SK-N-SH treated with all-trans-retinoic acid at 6 μM for 48 hours (cell line): ENCODE data around the gene RASD1.

Experiments
- CREB5 ChIP-seq: fragments of 250-450 bp; sonication (Bioruptor Pico); IDR thresholded peaks from 2 replicates; pipeline ENCODE4 v1.5.1; 2020; ENCODE audit warnings: low read depth, mild to moderate bottlenecking, moderate library complexity
- CSDC2 ChIP-seq: fragments of 250-450 bp; sonication (Bioruptor Pico); IDR thresholded peaks from 2 replicates; pipeline ENCODE4 v1.5.0; 2020; ENCODE audit warnings: mild to moderate bottlenecking, moderate library complexity
- ISL1 ChIP-seq: fragments of 250-450 bp; sonication (Bioruptor Pico); IDR thresholded peaks from 2 replicates; pipeline ENCODE4 v2.1.2; 2022; ENCODE audit warnings: mild to moderate bottlenecking, moderate library complexity
- PATZ1 ChIP-seq: fragments of 250-450 bp; sonication (Bioruptor Pico); IDR thresholded peaks from 2 replicates; pipeline ENCODE4 v1.8.0; 2020; ENCODE audit warnings: mild to moderate bottlenecking, moderate library complexity, borderline replicate concordance
- TOX ChIP-seq: fragments of 250-450 bp; sonication (Bioruptor Pico); IDR thresholded peaks from 2 replicates; pipeline ENCODE4 v1.8.0; 2021; ENCODE audit warnings: mild to moderate bottlenecking, moderate library complexity, borderline replicate concordance
- TSHZ2 ChIP-seq: fragments of 250-450 bp; sonication (Bioruptor Pico); IDR thresholded peaks from 2 replicates; pipeline ENCODE4 v1.5.0; 2020; ENCODE audit warnings: mild to moderate bottlenecking, moderate library complexity
- TF ChIP-seq, protein P1 (sequence below): fragments of 250-450 bp; sonication (Bioruptor Pico); IDR thresholded peaks from 2 replicates; pipeline ENCODE4 v1.5.1; 2021; ENCODE audit warnings: mild to moderate bottlenecking, moderate library complexity

- TF ChIP-seq CREB5 (CRISPR knock-in tag), result no peak
- no peak for TF ChIP-seq ISL1
- TF ChIP-seq TOX (CRISPR knock-in tag), result no peak
- TF ChIP-seq, protein P1, sequence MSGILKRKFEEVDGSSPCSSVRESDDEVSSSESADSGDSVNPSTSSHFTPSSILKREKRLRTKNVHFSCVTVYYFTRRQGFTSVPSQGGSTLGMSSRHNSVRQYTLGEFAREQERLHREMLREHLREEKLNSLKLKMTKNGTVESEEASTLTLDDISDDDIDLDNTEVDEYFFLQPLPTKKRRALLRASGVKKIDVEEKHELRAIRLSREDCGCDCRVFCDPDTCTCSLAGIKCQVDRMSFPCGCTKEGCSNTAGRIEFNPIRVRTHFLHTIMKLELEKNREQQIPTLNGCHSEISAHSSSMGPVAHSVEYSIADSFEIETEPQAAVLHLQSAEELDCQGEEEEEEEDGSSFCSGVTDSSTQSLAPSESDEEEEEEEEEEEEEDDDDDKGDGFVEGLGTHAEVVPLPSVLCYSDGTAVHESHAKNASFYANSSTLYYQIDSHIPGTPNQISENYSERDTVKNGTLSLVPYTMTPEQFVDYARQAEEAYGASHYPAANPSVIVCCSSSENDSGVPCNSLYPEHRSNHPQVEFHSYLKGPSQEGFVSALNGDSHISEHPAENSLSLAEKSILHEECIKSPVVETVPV (CRISPR knock-in tag), result no peak
- no peak for TF ChIP-seq TSHZ2 (CRISPR knock-in tag)
- TF ChIP-seq CSDC2 (CRISPR knock-in tag), result no peak
- no peak for TF ChIP-seq PATZ1 (CRISPR knock-in tag)
Measured at GRCh38 chr17:17494870-17495535, 1.2 kb downstream of the RASD1 start.
